G401.6 (cell line): ENCODE measurements around the gene QRICH2.
A peak's percentile ranks its signal among the peaks of the same experiment; 100 is the strongest.
"Not testable (repeated sequence)": the region's sequence is repeated elsewhere in the genome, so short reads cannot be mapped to it uniquely, and the experiment has no call there.

ENCODE experiments used
- FAIRE-seq: peaks from 2 replicates; lab custom pipeline; 2012; peaks lifted over from hg19 to GRCh38; lab: Jason Lieb, UNC

QRICH2 gene

DNA sequence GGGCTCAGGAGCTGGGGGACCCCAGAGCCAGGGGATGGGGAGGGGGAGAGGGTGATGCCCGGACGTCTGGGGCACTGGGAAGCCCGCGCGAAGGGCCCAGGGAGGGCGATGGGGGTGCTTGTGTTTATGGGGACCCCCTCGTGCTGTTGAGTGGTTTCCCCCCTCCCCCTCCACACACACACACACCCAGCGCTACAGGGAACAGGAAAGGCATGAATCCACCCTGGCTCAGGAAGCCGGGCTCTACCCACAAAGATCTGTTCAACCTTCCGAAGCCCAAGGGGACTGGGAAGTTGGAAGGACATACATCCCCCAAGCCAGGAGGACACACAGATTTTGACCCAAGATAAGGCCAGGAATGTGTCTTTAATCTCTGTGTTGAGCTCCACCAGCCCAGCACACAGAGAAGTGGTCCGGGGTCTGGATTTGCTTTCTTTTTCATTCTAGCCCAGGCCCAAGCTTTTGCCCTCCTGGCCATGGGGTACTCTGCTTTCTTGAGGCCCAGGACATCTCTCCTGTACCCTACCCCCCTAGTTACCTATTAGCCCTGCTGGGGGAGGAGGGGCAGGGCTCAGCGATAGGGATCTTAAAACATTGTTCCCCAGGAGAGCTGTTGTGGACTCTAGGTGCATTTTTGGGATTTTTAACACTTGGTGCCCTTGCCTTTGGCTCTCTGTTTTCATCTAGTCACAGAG, 41.7 kb downstream of the QRICH2 start:
- FAIRE-seq, result no peak

DNA sequence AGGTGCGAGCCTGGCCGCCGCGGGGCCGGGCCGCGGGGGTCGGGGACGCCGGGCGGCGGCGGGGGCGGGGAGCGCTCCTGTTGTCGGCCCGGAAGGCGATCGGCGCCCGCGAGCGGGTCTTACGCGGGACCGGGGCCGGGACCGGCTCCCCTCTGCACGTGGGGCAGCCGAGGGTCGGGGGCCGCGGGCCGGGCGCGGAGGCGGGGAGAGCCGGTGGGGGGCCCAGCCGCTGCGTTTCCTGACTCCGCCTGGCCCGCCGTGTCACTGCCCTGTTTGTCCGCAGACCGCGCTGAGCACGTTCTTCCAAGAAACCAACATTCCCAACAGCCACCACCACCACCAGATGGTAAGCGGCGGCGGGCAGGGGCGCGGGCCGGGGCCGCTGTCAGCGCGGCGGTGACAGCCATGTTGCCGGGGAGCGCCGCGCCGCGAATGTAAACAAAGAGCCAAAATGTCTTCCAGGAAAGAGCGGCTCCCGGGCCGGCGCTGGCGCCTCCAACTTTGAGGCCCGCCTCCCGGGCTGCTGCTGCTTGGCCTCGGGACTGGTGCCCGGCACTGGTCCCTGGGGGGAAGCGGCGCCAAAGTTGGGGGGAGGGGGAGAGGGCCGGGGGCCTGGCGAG, 42.3 kb downstream of the QRICH2 start:
- no peak for FAIRE-seq

DNA sequence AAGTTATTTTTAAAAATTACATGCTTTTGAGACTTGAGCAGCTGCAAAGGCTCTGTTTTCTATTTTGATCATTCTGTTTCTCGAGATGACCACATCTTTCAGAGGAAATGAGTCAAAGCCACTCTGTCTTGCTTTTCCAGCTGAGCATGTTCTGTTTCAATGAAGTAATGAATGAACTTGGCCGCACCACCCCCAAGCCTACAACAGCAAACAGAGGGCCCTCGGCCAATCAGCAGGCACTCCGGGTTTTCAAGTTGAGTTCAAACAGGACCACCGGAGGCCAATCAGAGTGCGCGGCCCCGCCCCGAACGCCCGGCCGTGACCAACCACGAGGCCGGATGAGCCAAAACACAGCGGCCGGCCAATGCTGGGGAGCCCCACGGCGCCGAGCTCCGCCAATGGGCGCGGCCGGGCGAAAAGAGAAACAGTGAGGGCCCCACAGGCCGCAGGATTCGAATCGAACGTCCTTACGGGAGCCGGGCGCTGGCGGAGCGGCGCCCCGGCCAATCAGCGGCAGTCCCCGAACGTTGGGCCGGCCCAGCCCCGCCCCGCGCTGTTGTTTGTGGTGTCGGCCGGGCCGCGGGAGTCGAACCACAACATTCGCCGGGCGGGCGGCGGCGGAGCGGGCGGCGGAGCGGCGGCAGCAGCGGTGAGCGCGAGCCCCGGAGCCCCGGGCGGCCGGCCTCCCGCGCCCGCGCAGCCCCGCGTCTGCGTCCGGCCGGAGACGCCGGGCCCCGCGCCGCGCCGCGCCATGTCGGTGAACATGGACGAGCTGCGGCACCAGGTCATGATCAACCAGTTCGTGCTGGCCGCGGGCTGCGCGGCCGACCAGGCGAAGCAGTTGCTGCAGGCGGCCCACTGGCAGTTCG, 43.1 kb downstream of the QRICH2 start, which contains the start of gene UBALD2:
Gene UBALD2, plus strand, starts transcription at position 594 of the 869 bp plus-strand sequence. Its CDS starts 158 bp downstream, at position 752.
- FAIRE-seq, result peak; percentile 96

- no peak for FAIRE-seq
Observed at GRCh38 chr17:76264425-76264754, 43.7 kb downstream of the QRICH2 start.

DNA sequence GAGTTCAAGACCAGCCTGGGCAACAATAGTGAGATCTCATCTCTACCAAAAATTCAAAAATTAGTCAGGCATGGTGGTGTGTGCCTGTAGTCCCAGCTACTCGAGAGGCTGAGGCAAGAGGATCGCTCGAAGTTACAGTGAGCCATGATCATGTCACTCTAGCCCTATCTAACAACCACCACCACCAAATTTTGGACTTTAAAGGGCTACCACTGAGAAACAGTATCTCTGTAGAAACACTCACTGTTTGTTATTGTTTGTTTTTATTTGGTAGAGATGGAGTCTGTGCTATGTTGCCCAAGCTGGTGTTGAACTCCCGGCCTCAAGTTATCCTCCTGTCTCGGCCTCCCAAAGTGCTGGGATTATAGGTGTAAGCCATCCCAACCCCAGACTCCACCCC, 44.2 kb downstream of the QRICH2 start:
- no peak for FAIRE-seq

- no peak for FAIRE-seq
Observed at GRCh38 chr17:76262732-76263344, 45.2 kb downstream of the QRICH2 start.

- no peak for FAIRE-seq
Observed at GRCh38 chr17:76261421-76262215, 46.5 kb downstream of the QRICH2 start.

DNA sequence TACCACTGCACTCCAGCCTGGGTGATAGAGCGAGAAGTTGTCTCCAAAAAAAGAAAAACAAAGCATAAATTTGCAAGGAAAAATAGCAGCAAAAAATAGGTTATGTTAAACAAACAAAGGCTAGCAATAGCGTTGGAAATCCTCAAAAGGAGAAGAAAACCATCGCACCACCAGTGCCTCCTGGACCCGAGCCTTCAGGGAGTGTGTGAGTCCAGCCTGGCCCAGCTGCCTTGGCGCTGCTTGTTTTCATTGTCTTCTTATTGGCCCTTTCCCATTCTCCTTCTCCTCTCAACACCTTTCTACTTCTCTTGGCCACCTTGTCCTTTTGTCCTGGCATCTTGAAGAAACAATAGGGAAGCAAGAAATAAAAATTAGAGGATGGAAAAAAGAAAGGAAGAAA, 47.4 kb downstream of the QRICH2 start:
- no peak for FAIRE-seq

DNA sequence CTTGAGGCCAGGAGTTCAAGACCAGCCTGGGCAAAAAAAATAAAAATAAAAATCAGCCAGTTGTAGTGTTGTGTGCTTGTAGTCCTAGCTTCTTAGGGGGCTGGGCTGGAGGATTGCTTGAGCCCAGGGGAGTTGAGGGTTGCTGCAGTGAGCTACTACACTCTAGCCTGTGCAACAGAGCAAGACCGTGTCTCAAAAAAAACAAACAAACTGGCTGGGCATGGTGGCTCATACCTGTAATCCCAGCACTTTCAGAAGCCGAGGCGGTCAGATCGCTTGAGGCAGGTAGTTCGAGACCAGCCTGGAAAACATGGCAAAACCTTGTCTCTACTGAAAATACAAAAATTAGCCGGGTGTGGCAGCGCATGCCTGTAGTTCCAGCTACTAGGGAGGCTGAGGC, 47.9 kb downstream of the QRICH2 start:
- FAIRE-seq, result no peak

DNA sequence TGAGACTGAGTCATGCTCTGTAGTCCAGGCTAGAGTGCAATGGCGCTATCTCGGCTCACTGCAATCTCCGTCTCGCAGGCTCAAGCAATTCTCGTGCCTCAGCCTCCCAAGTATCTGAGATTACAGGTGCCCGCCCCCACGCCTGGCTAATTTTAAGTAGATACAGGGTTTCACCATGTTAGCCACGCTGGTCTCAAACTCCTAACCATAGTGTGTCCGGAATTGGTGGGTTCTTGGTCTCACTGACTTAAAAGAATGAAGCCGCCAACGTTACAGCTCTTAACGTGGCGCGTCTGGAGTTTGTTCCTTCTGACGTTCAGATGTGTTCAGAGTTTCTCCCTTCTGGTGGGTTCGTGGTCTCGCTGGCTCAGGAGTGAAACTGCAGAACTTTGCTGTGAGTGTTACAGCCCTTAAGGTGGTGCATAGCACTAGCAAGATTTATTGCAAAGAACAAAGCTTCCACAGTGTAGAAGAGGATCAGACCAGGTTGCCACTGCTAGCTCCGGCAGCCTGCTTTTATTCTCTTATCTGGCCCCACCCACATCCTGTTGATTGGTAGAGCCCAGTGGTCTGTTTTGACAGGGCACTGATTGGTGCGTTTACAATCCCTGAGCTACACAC, 51.5 kb downstream of the QRICH2 start:
- not testable (repeated sequence) for FAIRE-seq

- no peak for FAIRE-seq
Observed at GRCh38 chr17:76255801-76256429, 52.2 kb downstream of the QRICH2 start.

DNA sequence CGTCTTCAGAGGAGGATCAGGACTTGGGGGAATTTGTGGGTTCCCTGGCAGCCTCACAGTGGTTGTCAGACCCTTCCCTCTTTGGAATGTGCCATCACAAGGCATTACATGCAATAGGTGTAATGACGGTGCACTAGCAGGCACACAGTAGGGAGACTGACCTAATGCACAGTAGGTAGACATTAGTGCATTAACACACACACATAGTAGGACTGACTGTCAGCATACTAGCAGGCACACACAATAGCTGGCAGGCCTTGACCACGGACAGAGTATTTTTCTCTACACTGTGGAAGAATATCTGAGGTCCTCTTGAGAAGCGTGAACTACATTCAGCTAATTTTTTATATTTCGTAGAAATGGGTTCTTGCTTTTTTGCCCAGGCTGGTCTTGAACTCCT, 53.8 kb downstream of the QRICH2 start:
- no peak for FAIRE-seq

DNA sequence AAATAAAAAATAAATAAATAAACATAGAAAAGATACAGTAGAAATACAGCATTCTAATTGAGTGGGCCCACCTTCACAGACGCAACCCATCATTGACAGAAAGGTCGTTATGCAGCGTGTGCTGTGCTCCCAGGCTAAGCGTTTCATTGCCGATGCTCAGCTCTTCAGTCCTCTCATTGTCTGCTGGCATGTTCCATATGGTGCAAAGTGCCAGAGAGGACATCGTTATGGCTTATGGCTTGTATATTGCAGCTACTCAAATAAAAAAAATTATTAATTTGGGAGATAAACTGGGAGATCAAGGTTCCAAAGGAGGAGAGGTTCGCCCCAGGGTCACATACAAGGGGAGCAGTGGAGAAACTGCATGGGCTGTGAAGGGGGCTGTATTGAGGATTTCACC, 54.2 kb downstream of the QRICH2 start:
- FAIRE-seq, result no peak

DNA sequence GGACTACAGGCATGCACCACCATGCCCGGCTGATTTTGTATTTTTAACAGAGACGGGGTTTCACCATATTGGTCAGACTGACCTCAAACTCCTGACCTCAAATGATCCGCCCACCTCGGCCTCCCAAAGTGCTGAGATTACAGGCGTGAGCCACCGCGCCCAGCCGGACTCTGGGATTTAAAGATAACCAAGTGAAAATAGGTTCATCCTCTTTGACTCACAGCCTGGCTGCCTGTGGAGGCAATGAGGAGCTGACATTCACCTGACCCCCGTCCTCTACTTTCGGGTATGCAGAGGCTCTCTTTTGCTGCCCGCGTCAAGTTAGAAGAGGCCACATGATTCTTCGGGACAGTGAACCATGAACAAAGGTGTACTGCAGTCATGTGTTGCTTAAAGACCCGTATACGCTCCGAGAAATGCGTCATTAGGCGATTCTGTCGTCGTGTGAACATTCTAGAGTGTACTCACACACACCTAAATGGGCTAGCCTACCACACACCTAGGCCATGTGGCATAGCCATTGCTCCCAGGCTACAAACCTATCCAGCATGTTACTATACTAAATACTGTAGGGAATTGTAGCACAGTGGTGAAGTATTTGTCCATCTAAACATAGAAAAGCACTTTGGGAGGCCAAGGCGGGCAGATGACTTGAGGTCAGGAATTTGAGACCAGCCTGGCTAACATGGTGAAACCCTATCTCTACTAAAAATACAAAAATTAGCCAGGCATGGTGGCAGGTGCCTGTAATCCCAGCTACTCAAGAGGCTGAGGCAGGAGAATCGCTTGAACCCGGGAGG, 54.9 kb downstream of the QRICH2 start:
- not testable (repeated sequence) for FAIRE-seq

GRCh38 chr17:76252040-76252954, 55.8 kb downstream of the QRICH2 start:
- no peak for FAIRE-seq

- FAIRE-seq, result no peak
Observed at GRCh38 chr17:76251478-76252039, 56.5 kb downstream of the QRICH2 start.

- no peak for FAIRE-seq
Observed at GRCh38 chr17:76250141-76250540, 57.9 kb downstream of the QRICH2 start.

DNA sequence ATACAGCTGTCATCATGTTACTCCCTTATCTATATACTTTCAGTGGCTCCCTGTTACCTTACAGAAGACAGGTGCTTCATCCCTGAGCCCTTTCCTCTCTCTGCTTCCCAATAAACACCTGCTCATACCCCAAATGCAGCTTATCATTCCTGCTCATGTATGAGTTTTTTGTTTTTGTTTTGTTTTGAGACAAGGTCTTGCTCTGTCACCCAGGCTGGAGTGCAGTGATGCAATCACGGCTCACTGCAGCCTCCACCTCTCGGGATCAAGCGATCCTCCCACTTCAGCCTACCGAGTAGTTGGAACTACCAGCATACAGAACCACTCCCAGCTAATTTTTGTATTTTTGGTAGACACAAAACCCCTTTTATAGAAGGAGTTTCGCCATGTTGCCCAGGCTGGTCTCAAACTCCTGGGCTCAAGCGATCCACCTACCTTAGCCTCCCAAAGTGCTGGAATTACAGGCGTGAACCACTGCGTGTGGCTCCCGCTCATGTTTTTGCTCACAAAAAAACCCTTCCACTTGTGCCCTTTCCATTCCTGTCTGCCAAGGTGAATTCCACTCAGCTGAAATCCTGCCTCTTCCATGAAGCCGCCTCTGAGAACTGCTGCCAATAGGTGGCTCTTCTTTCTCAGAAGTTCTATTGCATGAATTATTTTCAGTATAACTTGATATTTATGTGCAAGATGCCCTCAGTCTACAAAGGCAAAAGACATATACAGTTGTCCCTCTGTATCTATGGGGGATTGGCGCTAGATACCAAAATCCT, 59.9 kb downstream of the QRICH2 start:
- FAIRE-seq, result no peak
